Loucy (cell line): ENCODE data around the gene S100A3.

Source experiments
- H2AFZ ChIP-seq: fragments of 200-600 bp; sonication (generic); 2 replicates; pipeline ENCODE4 v1.6.0; 2016; ENCODE audit warnings: antibody characterized with exemption, mild to moderate bottlenecking, low read length, moderate library complexity
- H3F3A ChIP-seq: fragments of 200-600 bp; 2 replicates; pipeline ENCODE4 v1.6.0; 2016; ENCODE audit warnings: antibody characterized with exemption, low read depth, mild to moderate bottlenecking
- H3K27me3 ChIP-seq: fragments of 200-600 bp; sonication (generic); 2 replicates; pipeline ENCODE4 v1.6.1; 2014; ENCODE audit warnings: low read length, mild to moderate bottlenecking; ENCODE audit not compliant: insufficient read depth, poor library complexity, severe bottlenecking
- H3K36me3 ChIP-seq: fragments of 200-600 bp; sonication (generic); 2 replicates; pipeline ENCODE4 v1.6.1; 2016; ENCODE audit warnings: low read length; ENCODE audit not compliant: insufficient read depth
- H3K4me1 ChIP-seq: fragments of 200-600 bp; sonication (generic); 2 replicates; pipeline ENCODE4 v1.5.1; 2014; ENCODE audit warnings: low read length, mild to moderate bottlenecking; ENCODE audit not compliant: insufficient read depth, poor library complexity, severe bottlenecking
- H3K4me2 ChIP-seq: fragments of 200-600 bp; sonication (generic); 2 replicates; pipeline ENCODE4 v1.6.0; 2014; ENCODE audit warnings: antibody characterized with exemption, low read length, low read depth, mild to moderate bottlenecking; ENCODE audit not compliant: poor library complexity, severe bottlenecking
- H3K4me3 ChIP-seq: fragments of 200-600 bp; sonication (generic); 2 replicates; pipeline ENCODE4 v1.5.1; 2014; ENCODE audit warnings: low read length, mild to moderate bottlenecking, mixed read lengths; ENCODE audit not compliant: poor library complexity, severe bottlenecking
- H3K79me2 ChIP-seq: fragments of 200-600 bp; sonication (generic); 2 replicates; pipeline ENCODE4 v1.6.1; 2014; ENCODE audit warnings: low read length; ENCODE audit not compliant: insufficient read depth
- H3K9ac ChIP-seq: fragments of 200-600 bp; sonication (generic); 2 replicates; pipeline ENCODE4 v1.6.0; 2014; ENCODE audit warnings: mild to moderate bottlenecking, low read depth, low read length, moderate library complexity; ENCODE audit not compliant: poor library complexity, severe bottlenecking
- H3K9me2 ChIP-seq: fragments of 200-600 bp; sonication (generic); replicated peaks from 2 replicates; pipeline ENCODE4 v1.6.1; 2016; ENCODE audit warnings: low read depth, low read length, mixed read lengths
- H3K9me3 ChIP-seq: fragments of 200-600 bp; sonication (generic); 2 replicates; pipeline ENCODE4 v1.6.1; 2014; ENCODE audit warnings: mild to moderate bottlenecking, antibody characterized with exemption, low read length, low read depth; ENCODE audit not compliant: insufficient read depth
- H4K20me1 ChIP-seq: fragments of 200-600 bp; sonication (generic); 2 replicates; pipeline ENCODE4 v1.6.0; 2014; ENCODE audit warnings: antibody characterized with exemption, low read length, mild to moderate bottlenecking; ENCODE audit not compliant: insufficient read depth, poor library complexity, severe bottlenecking
- CTCF ChIP-seq: fragments of 200-600 bp; sonication (generic); conservative IDR thresholded peaks from 2 replicates; pipeline ENCODE4 v1.5.1; 2014; ENCODE audit warnings: mild to moderate bottlenecking, antibody characterized with exemption, low read length
- EZH2phosphoT487 ChIP-seq: fragments of 200-600 bp; IDR thresholded peaks from 2 replicates; pipeline ENCODE4 v1.6.1; 2018; ENCODE audit warnings: antibody characterized with exemption, mild to moderate bottlenecking, moderate library complexity, borderline replicate concordance

The S100A3 gene

GRCh38 chr1:153532769-153533599 is 16.1 kb downstream of the S100A3 start:
- TF ChIP-seq CTCF = peak; percentile 83
- TF ChIP-seq EZH2phosphoT487 = no peak
- H3K79me2 ChIP-seq = peaks cover 37% of the 10 kb centered on the region
- H3K36me3 ChIP-seq = no peaks in the 10 kb centered on the region
- H3K9me3 ChIP-seq = no peaks in the 10 kb centered on the region
- peak overlapping the region; percentile 89 for H3K4me3 ChIP-seq
- peak overlapping the region; percentile 94 for H3K9ac ChIP-seq
- H3K27me3 ChIP-seq = no peaks in the 10 kb centered on the region
- peak overlapping the region; percentile 94 for H3K4me2 ChIP-seq
- H2AFZ ChIP-seq = no peak overlapping the region
- peaks cover 18% of the 10 kb centered on the region for H3F3A ChIP-seq
- peaks cover 66% of the 10 kb centered on the region for H3K4me1 ChIP-seq
- no peaks in the 10 kb centered on the region for H3K9me2 ChIP-seq
- H4K20me1 ChIP-seq = no peaks in the 10 kb centered on the region

GRCh38 chr1:153532181-153532580 is 16.9 kb downstream of the S100A3 start:
- no peaks in the 10 kb centered on the region for H3K9me3 ChIP-seq
- H3K4me3 ChIP-seq = peak overlapping the region; percentile 89
- H3K79me2 ChIP-seq = peaks cover 37% of the 10 kb centered on the region
- peaks cover 65% of the 10 kb centered on the region for H3K4me1 ChIP-seq
- no peak overlapping the region for H2AFZ ChIP-seq
- TF ChIP-seq CTCF (no peak), EZH2phosphoT487 (no peak)
- H3K9ac ChIP-seq = peak overlapping the region; percentile 94
- peak overlapping the region; percentile 94 for H3K4me2 ChIP-seq
- no peaks in the 10 kb centered on the region for H3K36me3 ChIP-seq
- H3K9me2 ChIP-seq = no peaks in the 10 kb centered on the region
- peaks cover 18% of the 10 kb centered on the region for H3F3A ChIP-seq
- H4K20me1 ChIP-seq = no peaks in the 10 kb centered on the region
- no peaks in the 10 kb centered on the region for H3K27me3 ChIP-seq

GRCh38 chr1:153531638-153532037 is 17.4 kb downstream of the S100A3 start:
- Histone ChIP-seq H3K4me3 (peak overlapping the region; percentile 89), H2AFZ (no peak overlapping the region), H4K20me1 (no peaks in the 10 kb centered on the region), H3K27me3 (no peaks in the 10 kb centered on the region), H3K79me2 (peaks cover 33% of the 10 kb centered on the region), H3K9me3 (no peaks in the 10 kb centered on the region), H3K36me3 (no peaks in the 10 kb centered on the region), H3K9ac (peak overlapping the region; percentile 94), H3F3A (peaks cover 18% of the 10 kb centered on the region), H3K4me1 (peaks cover 60% of the 10 kb centered on the region), H3K9me2 (no peaks in the 10 kb centered on the region), H3K4me2 (peak overlapping the region; percentile 94)
- TF ChIP-seq CTCF (no peak), EZH2phosphoT487 (no peak)
